Stimulated activated CD8-positive, alpha-beta memory T cell treated with anti-CD3 and anti-CD28 coated beads, Interleukin-15, amount 100 ng/mL, for 4 hours (primary cell): Measurements from ENCODE around the gene MGRN1.
A peak's percentile ranks its signal among the peaks of the same experiment; 100 is the strongest.

Source experiments
- DNase-seq, 2 donors: peaks; one replicate each; pipeline ENCODE4 v3.0.0-alpha.2; 2020; ENCODE audit warnings: low read depth in 2 of 2

The MGRN1 gene

DNA sequence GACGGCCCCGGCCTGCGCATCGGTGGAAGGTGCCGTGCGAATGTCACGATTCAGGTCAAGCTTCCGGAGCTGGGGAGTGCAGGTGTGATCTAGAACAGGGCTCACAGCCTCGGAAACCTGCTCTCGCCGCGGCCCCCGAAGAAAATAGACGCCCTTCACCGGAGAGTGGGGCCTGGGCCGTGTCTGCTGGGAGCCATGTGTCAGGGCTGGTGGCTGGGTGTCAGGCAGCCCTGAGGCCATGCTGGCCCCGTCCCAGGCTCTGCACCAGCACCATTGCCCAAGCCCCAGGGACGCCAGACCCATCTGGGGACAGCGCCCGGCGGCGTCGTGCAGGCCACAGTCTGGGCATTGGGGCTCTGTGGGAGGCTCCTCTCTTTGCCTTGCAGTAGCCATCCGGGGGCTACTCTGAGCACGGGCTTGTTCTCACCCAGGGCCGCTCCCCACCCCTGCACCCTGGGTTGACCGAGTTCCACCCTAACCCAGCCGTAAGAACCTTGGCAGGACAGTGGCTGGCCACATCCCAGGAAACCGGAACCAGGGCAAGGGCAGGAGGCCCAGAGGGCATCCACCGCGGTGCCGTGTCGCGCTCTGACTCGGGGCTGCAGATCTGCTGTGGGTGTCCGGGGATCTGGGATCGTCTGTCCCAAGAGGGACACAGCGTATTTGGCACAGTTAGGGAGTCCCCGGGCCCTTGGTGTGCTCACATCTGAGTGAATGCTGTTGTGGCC is 63.5 kb downstream of the MGRN1 start:
- DNase-seq, result no peak

DNA sequence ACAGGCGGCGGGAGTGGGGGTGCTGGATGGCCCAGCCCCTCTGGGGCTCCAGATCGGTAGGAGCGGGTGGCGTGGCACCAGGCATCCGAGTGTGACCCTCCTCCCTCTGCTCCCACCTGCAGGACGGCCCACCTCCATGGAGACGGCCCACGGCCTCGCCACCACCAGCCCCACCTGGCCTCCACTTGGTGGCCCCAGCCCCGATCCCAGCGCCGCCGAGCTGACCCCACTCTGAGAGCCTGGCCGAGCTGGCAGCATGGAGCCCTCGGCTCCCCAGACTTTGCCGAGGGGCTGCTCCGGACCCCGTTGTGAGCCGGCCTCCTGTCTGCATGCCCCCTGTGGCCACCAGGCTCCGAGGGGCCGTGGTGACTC is 64.0 kb downstream of the MGRN1 start:
- DNase-seq, result no peak

DNA sequence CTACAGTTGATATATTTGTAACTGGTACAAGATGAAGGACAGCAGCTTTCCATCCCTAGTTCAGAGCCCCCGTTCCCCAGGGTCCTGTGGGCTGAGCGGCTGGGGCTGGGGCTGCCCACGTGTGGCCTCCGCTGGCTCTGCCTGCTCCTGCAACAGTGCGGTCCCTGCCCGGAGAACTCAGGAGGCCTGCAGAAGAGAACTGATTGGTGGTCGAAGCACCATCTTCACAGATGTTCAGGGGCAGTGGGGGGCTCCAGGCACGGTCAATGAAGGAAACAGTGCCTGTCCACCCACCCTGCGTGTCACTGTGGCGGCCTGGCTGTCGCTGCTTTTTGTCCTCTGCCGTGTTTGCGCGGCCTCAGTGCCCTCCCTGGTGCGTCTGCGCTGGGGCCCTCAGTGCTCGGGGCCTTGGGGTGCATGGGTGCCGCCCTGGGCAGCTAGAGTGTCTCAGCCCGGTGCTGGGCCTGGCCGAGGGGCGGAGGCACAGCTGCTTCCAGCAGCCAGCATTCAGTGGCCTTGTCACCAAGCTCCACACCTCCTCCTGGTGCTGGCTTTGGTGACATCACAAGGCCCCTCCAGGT is 64.6 kb downstream of the MGRN1 start:
- no peak for DNase-seq

DNA sequence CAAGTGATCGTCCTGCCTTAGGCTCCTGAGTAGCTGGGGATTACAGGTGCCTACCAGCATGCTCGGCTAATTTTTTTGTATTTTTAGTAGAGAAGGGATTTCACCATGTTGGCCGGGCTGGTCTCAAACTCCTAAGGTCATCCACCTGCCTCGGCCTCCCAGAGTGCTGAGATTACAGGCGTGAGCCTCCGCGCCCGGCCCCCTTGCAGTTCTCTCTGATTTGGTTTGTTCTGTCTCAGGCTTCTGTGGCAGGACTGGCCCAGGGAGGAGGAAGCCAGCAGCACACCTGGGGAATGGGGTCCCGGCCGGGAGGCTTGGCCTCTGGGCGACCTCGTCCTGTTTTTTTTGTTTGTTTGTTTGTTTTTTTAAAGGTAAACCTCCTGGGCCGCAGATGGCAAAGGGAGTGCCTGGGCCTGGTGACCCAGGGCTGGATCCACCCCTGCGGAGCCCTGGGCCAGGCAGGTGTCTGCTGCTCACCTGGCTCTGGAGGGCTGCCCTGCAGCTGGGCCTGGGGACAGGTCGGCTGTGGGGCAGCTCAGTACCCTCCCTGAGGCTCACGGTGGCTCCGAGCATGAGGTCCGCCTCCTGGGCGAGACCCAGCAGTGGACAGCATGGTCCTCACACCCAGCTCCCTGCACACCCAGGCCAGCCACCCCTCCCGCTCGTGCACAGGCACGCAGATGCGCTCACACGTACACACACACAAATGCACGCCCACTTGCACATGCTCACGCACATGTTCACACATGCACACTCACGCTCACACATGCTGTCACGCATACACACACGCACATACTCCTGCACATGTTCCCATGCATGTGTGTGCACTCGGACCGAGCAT is 65.5 kb downstream of the MGRN1 start:
- DNase-seq, result no peak

DNA sequence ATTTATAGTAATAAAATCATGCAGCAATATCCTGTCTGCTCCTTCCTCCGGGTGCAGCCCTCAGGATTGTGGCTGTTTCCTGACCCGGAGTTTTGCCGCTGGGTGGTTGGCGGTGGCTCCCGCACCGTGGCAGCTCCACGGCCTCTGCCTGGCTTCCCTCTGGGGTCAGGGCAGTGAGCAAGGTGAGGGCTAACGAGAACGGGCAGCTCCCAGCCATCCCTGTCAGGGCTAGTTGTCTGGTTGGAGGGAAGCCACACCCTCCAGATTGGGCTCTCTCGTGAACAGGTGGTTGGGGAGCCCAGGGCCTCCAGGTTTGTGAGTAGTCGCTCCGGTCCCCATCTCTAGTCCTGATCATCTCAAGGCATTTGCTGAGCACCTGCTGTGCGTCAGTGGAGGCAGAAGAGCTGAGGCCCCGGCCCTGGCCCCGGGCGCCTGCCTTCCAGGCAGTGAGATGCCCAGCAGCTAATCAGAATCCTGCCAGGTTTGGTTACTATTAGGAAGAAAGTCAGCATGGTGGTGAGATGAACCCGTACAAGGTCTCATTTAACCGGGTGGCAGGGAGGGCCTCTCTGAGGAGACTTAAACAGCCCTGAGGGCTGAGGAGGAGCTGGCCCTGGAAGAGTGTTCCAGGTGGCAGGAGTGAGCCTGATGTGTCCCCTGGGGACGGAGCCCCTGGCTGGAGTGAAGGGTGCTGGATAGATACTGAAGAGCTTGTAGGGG is 66.5 kb downstream of the MGRN1 start:
- no peak for DNase-seq

DNA sequence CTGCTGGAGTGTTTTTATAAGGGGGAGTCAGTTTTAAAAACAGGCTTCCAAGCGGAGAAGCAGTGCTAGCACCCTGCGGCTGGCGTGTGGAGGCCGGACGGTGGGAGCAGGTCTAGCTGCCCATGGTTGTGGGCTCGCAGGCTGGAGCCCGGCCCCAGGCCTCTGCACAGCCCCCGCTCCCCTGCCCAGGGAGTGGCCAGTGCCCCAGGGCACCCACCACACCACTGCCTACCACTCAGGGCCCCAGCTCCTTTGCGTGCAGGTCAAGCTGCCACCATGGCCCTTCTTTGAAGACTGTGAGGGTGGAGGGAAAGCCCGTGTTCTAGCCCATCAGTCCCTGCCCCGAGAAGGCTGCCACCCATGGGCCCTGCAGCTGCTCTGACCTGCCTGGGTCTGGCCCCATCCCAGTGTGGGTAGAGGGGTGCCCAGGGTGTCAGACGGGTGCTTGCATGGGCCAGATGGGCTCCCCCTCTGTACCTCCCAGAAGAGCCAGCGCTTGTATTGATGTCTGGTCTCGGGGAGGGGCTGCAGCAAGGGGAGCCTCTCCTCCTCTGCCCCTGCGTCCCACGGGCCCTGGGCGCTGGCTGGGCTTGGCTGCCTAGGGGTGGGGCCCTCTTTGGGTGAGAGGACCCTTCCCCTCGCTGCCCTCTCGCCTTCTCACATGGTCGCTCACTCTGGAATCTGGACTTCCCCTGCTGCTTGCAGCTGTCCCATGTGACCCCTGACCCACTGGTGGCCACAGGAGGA is 67.2 kb downstream of the MGRN1 start:
- DNase-seq, result no peak

DNA sequence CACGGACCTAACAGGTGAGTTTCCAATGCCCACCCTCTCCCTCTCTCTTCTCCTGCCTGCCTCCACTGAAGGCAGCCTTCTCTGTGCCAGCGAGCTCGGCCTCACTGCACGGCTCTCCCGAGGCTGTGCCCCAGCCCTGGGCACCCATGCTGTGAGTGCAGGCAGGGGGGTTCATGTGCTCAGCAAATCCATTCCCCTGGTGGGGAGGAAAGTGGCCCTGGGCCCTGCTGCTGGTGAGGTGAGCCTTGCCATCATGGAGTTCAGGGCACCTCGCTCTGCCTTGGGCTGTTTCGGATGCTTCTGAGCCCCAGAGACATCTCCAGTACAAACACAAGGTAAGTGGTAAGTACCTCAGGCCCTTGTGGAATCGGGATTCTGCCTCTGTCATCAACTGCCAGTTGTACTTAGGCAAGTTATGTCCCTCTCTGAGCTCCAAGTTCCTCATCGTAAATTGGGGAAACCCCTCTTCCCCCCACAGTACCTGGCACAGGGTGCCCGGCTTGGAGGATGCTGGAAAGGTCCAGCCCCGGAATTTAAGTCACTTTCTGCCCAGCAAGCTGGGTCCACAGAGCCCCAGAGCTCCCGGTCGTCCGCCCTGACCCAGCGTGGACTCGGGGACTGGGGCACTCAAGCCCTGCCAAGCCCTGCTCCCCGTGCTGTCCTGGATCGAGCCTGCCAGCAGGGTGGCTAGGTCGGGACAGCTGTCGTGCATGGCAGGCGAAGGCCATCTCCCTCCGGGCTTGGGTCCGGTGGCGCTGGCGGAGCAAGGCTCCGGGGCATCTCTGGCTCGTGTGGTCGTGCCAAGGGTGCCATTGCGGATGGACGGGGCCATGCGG is 68.1 kb downstream of the MGRN1 start:
- no peak for DNase-seq

DNA sequence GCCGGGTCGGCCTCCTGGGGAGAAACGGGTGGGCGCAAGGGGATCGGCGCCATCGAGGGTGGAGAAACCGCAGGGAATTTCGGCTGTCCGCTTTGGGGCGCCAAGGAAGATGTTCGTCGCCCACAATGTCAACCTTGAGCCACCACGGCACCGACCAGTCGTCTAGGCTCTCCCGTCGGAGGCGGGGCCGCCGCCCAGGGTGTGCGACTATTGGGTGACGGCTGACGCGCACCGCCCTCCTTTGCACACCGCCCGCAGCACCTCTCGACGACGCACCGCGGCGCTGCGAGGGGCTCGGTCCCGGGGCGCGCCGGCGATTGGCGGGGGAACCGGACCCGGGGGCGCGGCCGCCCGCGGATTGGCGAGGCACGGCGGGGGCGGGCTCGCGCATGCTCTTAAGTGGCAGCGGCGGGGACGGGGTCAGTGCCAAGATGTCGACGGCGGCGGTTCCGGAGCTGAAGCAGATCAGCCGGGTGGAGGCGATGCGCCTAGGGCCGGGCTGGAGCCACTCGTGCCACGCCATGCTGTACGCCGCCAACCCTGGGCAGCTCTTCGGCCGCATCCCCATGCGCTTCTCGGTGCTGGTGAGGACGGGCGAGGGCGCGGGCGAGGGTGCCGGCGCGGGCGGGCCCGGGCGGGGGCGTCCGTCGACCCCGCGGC is 68.8 kb downstream of the MGRN1 start, which contains the start of gene NUDT16L1:
Gene NUDT16L1, plus strand, starts transcription at position 267 of the 660 bp plus-strand sequence. Its CDS starts 165 bp downstream, at position 432.
- peak; percentile 92 to 97 for DNase-seq

DNA sequence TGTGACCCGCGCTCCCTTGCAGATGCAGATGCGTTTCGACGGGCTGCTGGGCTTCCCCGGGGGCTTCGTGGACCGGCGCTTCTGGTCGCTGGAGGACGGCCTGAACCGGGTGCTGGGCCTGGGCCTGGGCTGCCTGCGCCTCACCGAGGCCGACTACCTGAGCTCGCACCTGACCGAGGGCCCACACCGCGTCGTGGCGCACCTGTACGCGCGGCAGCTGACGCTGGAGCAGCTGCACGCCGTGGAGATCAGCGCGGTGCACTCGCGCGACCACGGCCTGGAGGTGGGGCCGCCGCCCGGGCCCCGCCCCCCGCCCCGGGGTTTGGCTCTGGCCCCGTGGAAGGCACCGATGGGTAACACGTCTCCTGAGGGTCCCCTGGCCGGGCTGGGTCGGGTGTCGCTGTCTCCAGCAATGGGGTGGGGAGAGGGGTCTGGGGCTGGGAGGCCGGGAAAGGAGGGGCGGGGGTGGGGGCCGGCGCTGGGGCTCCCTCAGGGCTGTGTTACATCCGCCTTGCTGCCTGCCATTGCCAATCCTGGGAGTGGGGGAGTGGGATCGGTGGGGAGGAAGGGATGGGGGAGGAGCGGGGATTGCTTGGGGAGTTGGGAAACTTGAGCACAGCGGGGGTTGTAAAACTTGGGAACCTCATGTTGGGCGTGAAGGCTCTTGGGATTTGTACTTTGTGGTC is 69.5 kb downstream of the MGRN1 start:
- DNase-seq, result no peak

DNA sequence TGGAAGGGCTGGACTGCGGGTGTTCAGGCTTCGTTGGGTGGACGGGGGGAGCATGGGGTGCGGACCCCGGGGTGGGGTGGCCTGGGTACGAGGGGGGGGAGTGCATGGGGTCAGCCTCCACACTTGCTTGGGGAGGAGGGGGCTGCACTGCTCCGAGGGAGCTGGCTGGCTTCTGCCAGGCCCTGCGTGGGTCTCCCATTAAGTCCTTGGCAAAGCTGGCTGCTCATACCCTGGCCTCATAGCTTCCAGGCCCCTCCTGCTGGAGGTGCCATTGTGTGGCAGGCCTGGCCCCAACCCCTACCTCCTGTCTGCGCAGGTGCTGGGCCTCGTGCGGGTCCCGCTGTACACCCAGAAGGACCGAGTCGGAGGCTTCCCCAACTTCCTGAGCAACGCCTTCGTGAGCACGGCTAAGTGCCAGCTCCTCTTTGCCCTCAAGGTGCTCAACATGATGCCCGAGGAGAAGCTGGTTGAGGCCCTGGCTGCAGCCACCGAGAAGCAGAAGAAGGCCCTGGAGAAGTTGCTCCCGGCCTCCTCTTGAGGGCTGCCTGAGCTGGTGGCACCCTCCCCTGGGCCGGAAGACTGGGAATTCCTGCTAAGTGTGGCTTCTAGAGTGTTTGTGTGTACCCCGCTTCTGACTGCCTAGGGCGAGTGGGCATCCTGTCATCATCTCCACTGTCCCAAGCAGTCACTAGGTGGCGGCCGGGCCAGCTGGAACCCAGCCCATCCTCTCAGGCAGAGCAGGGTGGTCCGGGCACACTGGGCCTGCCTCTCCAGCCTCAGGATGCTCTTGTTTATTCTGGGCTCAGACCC is 70.2 kb downstream of the MGRN1 start:
- no peak for DNase-seq

DNA sequence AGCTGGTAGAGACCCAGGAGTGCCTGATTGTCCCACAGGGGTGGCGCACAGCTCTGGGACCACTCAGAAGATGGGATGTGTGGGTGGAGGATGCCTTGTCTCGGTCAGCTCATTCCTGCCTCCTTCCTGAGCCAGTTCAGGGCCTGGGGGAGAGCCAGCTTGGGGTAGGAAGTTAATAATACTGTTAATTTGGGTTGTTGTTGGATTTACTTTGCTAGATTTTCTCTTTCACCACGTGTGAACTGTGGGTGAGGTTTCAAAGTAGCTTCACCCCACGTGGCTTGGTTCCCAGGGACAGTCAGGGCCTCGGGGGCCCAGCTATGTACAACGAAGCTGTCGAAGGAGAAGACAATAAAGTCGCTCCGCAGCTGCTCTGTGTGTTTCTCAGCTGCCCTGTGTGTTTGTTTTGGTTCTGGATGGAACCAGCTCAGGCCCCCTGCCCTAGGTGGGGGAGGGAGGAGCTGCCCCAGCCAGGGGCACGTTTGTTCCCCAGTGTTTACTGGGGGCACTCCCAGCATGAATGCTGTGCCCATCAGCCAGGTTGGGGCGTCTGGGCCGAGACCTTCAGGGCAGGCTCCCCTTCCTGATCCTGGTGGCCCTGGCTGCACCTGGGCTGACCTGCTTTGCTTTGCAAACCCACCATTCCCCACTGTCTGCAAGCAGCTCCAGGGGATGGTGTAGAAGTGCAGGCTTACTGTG is 71.0 kb downstream of the MGRN1 start:
- DNase-seq, result no peak

DNA sequence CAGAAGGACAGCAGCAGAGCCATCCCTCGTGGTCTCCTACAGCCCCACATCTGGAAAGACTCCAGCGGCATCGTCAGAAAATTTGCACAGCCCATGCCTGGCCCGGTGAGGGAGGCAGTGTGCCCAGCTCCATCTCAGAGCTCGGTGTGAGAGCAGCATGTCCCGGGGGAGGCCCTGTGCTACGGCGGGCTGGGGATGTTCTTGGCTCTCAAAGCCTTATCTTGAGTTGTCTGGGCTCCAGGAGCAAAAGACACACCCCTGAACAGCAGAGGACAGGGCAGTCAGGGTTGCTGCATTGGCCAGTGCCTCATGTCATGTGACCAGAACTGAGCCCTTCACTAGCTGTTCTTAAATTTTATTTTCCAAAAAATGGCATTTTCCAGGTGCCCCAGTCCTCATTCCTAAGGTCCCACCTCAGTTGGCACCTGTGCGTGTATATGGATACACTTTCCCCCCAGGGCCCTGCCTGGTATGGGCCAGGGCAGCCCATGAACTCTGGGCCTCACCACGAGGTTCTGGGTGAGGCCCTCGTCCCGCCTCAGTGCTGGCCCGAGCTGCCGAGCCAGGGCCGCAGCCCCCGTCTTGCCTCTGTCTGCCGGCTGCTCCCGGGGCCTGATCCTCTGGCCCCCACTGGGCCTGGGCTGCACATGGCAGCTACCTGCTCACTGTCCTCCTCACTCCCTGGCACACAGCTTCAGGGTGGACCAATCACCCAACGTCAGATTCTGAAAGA is 71.7 kb downstream of the MGRN1 start:
- no peak for DNase-seq

DNA sequence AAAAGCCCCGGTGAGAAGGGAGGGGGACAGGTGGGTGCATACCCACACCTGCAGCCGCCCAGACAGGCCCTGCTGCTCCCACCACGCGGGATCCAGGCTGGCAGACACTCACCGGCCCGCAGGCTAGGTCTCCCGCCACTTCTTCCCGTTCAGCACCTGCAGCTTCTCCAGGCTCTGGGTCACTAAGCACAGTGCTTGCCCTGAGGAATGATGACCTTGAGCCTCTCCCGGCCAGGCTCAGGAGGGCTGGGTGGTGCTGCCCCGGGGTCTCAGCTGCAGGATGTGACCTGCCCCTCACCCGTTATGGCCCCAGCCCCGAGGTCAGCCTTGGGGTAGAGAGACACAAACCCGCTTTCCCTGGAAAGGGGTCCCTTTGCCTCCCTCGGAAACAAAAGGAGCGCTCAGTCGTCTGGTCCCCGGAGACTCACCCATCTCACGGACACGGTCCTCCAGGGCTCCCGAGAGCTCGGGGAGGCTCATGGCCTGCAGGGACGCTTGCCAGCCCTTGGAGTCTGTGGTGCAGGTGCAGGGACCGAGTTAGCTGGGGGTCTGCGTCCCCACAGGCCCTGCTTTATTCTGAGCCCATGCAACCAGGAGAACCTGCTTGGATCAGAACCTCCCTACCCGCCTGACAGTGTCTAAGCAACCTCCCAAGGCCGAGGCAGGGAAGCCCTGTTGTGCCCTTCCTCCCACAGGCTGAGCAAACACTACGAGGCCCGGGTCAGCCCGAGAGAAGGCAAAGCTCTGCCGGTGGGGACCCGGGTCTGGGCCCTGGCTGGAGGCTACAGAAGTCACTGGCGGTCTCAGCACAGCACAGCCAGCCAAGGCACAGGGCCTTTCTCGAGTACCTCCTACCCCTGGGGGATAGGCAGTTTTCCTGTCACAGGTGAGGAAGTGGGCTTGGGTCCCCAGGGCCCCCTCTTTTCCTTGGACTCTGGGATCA is 72.5 kb downstream of the MGRN1 start:
- DNase-seq, result no peak

DNA sequence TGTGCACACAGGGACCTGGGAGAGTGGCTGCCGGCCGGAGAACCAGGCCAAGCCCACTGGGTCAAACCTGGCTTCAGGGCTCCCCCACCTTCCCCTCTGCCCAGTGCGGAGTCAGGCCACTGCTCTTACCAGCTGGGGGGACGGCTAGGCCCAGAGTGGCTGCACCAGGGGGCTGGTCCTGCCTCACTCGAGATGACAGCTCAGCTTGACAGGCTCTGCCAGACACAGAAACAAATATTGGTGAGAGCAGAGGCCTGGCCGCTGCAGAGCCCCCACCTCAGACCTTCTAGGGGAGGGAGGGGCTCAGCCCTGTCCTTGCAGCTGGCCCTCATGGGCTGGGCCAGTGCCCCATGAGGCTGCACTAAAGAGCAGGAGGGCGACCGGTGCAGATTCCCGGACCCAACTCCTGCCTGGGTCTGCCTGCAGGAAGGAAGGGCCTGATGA is 73.2 kb downstream of the MGRN1 start:
- DNase-seq, result no peak

DNA sequence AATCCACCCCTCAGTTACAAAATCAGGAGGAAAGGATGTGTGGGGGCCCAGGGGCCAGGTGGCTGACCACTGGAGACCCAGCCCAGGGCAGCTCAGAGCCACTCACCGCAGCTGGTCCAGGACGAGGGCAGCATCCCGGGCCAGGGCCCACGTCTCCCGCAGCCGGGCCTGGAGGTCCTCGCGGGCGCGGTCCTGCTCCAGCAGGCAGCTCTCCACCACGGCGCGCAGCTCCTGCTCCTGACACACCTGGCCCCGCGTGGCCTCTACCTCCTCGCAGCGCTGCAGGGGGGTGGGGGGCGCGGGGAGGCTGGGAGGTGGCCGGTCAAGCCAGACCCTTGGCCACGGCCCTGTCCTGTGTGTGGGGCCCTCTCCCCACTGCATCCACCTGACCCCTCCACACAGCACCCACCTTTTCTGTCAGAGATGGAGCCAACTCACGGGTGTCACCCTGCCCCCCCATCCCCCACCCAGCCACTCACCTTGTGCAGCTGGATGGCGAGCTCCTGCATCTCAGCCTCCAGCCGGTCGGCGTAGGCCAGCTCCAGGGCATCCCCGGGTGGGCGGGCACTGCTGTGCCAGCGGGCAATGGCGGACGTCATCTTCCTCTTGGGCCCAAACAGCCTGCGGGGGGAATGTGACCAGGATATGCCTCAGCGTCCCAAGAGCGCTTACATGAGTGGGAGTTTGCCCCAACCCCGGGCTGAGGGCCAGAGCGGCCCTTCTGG is 73.9 kb downstream of the MGRN1 start:
- no peak for DNase-seq
